ENCODE data around the gene PRKG1. TPM values are rescaled to one million over a fixed set of nuclear protein-coding genes. Genes with fewer than 3 reads are reported as not detected.

Gene PRKG1
- total RNA-seq, 1 experiment from 2014 or later = 10.4 TPM

DNA sequence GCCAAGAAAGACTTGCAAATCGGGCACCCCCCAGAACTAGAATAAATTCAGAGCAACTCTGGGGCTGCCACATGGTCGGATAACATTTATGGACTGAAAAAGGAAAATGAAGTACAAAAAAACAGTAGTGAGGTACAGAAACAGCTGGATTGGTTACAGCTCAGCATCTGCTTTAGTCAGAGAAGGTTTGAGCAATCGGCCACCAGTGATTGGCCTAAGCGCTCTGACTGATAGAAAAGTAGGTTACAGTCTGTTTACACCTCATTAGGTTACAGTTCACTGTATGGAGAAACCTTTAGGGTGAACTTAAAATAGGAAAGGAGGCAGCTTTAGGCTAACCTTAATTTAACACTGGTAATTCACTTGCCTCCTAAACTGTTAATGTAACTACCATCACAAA, 1137.8 kb downstream of the PRKG1 start:
- H3K4me1 ChIP-seq (ENCODE audit: insufficient read depth, low read length) = peaks cover 2% of the 10 kb centered on the region; the same call in 1 of the 2 replicates
- H2BK12ac ChIP-seq (ENCODE audit: insufficient read length, low read depth, low read length) = no peak overlapping the region
- H3K4me1 Mint-ChIP-seq = peaks cover 53 to 64% of the 10 kb centered on the region in 2 experiments
- no peak overlapping the region for H3K14ac ChIP-seq (ENCODE audit: insufficient read depth, low read length)
- H3K79me1 ChIP-seq (ENCODE audit: insufficient read depth, low read depth, low read length, poor library complexity, severe bottlenecking) = no peaks in the 10 kb centered on the region
- H3K4me3 Mint-ChIP-seq = no peak overlapping the region
- WGBS (ENCODE audit: extremely low coverage, insufficient read length, low lambda C conversion rate) = no CpG with 5 or more reads among the region's 4 CpGs
- no peak overlapping the region for H4K8ac ChIP-seq (replicated peaks; ENCODE audit: insufficient read length, low read depth, low read length)
- no peak overlapping the region for H3K4ac ChIP-seq (ENCODE audit: low read depth, low read length)
- no peaks in the 10 kb centered on the region for H3K9me3 ChIP-seq (ENCODE audit: control insufficient read depth, low read depth, low read length)
- no peak overlapping the region for H3K56ac ChIP-seq (ENCODE audit: insufficient read length, low read depth, low read length)
- H2BK120ac ChIP-seq (ENCODE audit: low read depth, low read length, poor library complexity, severe bottlenecking) = no peak overlapping the region
- no peak overlapping the region for H3K27ac ChIP-seq (ENCODE audit: insufficient read length, low read depth, low read length)
- no peak overlapping the region for H3K23ac ChIP-seq (ENCODE audit: insufficient read length, low read depth, low read length)
- no peak for TF ChIP-seq CTCF (conservative IDR thresholded peaks at IDR 0.05)
- no peak overlapping the region for H3K4me2 ChIP-seq (ENCODE audit: insufficient read depth, insufficient read length, low read length)
- no peak overlapping the region for H3K9ac ChIP-seq (ENCODE audit: extremely low read depth, insufficient read length, low read length)
- H2BK5ac ChIP-seq (ENCODE audit: insufficient read length, low read length) = no peak overlapping the region
- H3K79me2 ChIP-seq (ENCODE audit: insufficient read depth, low read length) = no peaks in the 10 kb centered on the region
- DNase-seq = no peak
- no peaks in the 10 kb centered on the region; a peak in 1 of 5 replicates for H3K9me3 Mint-ChIP-seq
- H3K27ac Mint-ChIP-seq = peak overlapping the region; percentile 57 to 90 (median 82); a peak in 5 of 7 replicates
- no peaks in the 10 kb centered on the region for H3K27me3 ChIP-seq (ENCODE audit: insufficient read depth, low read length)
- no peak overlapping the region for H2AK5ac ChIP-seq (ENCODE audit: insufficient read length, low read length)
- H2BK20ac ChIP-seq (ENCODE audit: low read depth, low read length, poor library complexity, severe bottlenecking) = no peak overlapping the region
- H3K23me2 ChIP-seq (ENCODE audit: insufficient read length, low read depth, low read length, poor library complexity, severe bottlenecking) = no peaks in the 10 kb centered on the region
- no peaks in the 10 kb centered on the region for H4K20me1 ChIP-seq (ENCODE audit: control insufficient read depth, insufficient read depth, insufficient read length)
- no peak overlapping the region for H4K5ac ChIP-seq (ENCODE audit: insufficient read length, low read depth, low read length)
- H3K27me3 Mint-ChIP-seq (ENCODE audit: low read depth) = no peaks in the 10 kb centered on the region; the same call in 1 of the 2 replicates
- no peak overlapping the region for H3K18ac ChIP-seq (ENCODE audit: insufficient read length, low read depth, low read length)
- no peak overlapping the region for H3T11ph ChIP-seq (ENCODE audit: low read length)
- no peak overlapping the region for H2BK15ac ChIP-seq (ENCODE audit: low read depth, low read length)
- no peaks in the 10 kb centered on the region for H3K36me3 Mint-ChIP-seq (ENCODE audit: insufficient read depth in 1 of 3, low read depth in 3 of 3)
- no peak overlapping the region for H2AFZ ChIP-seq (ENCODE audit: low read length)
- H4K91ac ChIP-seq (ENCODE audit: insufficient read length, low read depth, low read length) = no peak overlapping the region

Measured in H9 (cell line).